SKM-1 (cell line): ENCODE data around the gene SERGEF.

ENCODE experiments used
- DNase-seq: peaks from one replicate; lab custom pipeline; 2025; ENCODE audit not compliant: unreplicated experiment; lab: John Stamatoyannopoulos, UW

Gene SERGEF

DNA sequence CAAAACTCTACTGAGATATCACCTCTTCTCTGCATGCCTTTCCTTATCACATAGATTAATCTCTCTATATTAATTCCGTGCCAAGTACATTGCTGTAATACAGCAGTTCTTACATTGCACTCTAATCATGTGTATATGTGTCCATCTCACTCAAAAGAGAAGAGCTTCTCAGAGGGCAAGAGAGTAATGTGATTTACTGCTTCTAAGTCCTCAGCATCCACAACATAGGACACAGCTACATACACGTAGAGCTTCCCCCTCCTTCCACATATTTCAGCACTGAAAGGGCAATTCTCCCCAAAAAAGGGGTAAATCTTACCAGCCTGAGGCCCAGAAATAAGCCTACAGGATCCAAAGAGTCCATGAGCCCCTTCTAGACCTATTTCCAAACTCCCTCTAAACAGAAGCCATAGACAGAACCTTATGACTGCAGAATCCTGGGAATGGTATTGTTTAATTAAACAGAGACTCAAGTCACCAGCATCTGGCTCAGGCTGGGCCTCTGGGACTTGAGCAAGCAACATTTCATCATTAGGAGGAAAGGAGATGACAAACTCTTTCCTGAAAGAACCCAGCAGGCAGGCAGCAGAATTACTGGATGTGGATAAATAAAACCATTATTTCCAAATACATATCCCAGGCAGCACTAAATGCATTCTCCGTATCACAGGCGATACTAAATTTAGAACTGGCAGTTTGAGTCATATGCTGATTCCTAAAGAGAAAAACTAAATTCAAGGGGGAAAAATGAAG, 191.0 kb downstream of the SERGEF start:
- no peak for DNase-seq

DNA sequence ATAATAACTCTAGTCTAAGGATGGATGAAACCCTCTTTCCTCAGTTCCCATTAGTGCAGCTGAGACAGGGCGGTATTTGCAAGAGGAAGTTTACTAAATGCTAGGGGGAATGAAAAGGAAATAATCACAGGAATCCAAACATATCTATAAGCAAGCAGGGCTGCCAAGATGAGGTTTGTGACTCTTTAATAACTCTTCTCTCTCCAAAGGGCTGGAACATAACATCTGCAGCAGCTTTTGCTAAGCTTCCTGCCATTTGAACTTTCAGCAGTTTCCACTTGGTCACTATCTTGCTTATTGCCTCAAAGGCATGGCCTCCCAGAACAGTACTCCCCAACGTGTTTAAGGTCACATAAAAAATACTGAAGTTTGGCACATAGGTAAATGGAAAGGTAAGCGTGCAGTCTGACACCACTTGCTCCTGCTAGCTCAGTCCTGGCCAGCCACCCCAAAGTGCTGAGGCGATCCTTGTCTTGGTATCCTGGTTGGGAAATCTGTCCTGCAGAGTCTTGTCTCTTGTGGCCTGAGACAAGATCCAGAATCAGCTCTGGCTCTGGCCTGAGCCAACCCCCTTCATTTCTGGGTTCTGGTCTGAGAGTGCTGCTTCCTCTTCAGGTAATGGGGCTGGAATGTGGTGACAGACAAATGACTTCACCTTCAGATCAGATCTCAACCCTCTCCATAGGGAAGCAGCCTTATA, 196.5 kb downstream of the SERGEF start:
- no peak for DNase-seq

DNA sequence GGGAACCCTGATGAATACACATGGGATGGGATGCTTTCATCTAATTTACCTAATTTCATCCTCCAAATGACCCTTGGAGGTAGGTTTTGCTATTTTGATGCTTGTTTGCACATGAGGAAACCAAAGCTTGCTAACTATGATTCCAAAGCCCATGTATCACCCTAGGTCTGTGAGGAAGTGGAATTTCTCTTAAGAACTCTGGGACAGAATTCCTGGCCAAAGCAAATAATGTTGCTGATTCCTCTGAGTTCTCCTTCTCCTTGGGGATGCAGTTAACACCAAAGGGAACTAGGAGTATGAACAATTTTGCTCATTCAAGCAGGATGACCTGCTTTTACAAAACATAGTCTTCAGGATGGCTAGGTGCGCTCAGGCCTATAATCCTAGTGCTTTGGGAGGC, 198.3 kb downstream of the SERGEF start:
- DNase-seq, result no peak

DNA sequence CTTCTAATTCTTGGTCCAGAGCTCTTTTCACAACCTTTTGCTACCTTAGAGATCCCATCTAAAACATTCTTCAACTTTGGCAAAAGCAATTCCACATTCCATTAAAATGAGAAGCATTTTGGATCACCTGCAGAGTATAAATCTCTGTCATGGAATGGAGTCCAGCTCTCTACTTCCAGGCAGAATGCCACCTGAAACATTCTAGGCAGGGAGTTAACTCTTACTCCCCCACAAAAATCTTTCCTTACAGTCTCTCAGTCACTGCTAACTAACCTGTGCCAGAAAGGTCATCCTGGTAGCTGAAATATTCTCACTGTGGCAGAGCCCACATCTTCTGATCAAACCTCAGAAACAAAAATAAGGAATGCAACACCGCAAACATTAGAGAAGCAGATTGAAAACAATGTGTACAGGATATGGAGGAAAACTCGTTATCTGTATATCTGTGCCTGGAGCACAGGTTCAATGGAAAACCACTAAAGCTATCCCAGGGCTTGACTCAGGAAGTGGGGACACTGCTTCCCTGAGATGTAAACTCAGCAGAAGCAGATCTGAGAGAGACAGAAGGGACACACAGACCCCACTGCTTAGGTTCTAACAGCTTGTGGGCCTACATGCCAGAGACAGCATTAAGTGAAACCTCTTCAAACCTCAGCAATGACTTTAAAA, 199.3 kb downstream of the SERGEF start:
- no peak for DNase-seq

DNA sequence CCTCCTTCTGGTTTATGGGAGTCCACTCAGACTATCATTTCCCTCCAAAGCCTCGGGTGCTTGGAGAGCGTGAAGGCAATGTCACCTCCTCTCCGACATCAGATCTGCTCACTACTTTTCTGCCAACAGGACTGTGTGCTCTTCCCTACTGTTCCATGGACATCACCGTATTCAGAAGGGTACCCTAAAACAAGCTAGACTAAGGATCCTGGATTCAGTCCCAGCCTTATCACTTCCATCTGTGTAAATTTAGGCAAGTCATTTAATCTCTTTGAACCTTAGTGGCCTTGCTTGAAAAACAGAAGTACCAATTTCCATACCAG, 200.0 kb downstream of the SERGEF start:
- DNase-seq, result no peak

DNA sequence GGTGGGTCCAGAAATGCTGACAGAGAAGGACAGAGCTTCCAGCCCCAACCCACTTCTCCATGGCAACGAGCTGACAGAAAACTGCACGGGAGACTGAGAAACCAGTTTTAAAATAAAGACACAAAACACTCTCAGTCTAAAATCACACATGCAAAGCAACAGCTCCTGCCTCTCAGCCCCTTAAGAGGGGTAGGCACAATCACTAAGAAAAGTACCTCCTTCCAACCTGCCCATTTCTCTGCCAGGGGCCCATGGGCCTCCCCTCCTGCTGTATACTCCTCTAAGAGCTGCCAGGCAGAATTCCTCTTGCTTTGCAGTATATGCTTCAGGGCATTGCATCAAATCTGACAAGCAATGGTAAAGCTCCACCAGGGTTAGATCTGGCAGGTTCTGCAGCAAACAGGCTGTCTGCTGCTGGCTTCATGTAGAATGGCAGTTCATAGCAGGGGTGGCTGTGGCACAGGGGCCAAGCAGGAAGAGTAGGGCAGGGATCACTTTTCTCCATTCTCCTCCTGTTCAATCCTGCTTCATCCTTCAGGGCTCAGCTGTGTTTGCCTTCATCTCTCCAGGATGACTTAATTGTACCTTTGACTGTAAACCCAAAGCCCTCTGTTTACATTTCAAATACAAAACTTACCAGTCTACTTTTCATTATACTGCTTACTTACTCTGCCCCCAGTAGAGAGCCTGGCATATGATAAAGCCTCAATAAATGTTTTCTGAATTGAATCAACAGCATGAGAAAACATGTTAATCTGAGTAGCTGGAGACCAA, 200.6 kb downstream of the SERGEF start:
- no peak for DNase-seq

DNA sequence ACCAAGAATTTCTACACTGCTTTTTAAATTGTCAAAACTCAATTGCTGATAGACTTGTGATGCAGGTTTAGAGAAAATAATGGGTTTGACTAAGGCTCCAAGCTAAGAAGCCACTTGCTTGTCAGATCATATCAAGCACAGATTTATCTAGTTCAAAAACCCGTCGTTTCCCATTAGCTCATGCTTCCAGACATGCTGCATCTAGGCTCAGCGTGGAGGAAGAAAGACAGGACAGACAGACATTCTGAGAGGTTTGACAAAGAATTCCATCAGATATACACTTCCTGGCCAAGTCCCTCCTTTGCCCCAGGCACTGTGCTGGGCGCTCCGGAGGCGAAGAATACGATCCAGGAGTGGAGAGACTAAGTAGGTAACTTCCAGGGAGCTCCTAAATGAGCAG, 201.5 kb downstream of the SERGEF start:
- DNase-seq, result no peak

DNA sequence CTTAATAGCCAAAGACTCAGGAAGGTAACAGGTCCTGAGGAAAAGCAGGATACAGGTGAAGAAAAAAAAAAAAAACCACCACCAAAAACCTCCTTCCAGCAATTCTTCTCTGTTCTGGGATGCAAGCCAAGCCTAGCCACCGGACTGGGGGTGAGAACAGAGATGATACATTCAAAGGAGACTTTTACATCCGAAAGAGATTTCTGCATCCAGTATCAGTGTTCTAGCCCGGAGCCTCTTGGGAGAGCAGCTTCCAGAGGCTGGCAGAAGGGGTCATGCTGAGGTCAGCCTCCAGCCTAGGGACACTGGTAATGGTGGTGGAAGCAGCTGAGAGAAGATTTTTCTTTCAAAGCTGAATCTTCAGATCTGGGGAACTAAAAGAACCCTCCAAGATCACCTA, 202.1 kb downstream of the SERGEF start:
- no peak for DNase-seq

DNA sequence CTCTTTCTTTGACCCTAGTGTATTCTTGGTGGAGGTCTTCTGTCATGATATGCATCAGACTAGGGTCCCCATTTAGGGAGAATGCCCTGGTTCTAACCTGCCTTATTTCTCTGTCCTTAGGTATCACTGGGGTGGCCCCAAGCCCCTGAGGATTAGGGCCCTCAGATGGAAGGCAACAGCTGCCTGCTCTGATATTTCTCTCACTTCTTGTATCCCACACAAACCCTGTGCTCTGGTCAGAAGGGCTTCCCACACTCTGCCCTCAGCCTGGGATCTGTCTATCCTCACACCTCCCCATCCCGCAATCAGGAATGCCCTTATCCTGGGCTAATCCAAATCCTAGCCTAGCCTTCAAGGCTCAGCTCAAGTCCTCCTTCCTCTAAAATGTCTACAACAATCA, 202.8 kb downstream of the SERGEF start:
- DNase-seq, result no peak

DNA sequence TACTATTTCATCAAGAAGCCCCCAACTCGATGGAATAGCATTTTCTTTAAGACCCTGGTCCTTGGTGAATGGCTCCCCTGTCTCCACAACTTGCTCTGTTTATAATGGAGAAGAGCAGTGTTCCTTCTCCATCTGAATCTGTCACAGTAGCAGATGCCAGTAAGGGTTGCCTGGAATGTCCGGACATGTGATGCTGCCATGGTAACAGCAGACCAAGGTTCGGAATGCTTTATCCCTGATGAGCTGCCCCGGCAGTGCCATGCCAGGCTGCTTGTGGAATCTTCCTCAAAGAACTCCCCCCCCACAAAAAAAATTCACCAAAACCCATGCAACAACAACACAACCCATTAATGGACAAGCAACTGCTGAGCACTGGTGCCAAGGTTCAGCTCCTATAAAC, 205.8 kb downstream of the SERGEF start:
- no peak for DNase-seq

DNA sequence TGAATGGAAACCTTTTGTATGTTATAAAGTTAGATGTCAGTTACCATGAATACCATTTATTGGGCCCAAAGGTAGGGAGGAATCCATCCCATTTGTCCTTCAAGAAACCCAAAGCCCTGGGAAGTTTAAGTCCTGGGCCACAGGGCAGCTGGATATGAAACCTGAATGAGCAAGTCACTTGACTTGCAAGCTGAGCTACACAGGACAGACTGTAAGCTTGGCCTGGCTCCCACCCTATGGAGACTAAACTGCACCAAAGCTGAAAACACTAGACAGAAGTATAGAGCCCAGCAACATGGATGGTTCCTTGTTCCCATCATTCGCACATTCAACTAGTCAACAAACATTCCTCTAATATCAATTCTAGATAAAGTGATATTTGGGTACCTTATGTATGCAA, 207.0 kb downstream of the SERGEF start:
- DNase-seq, result no peak

DNA sequence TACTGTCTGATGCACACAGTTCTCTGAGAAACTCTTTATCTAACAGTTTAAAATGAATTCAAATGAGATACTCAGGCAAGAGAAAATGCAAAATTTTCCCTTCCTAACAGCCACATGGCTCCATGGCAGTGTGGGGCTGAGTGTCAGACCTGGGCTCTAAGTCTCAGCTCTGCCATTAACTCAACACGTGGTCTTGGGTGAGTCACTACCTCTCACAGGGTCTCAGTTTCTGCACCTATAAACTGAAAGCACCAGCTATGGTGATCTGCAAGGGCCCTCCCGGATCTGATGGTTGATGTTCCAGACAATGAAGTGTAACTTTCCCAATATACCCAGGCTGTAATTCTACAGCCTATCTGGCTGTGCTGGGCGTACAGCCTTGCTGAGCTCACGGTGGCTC, 207.8 kb downstream of the SERGEF start:
- no peak for DNase-seq

DNA sequence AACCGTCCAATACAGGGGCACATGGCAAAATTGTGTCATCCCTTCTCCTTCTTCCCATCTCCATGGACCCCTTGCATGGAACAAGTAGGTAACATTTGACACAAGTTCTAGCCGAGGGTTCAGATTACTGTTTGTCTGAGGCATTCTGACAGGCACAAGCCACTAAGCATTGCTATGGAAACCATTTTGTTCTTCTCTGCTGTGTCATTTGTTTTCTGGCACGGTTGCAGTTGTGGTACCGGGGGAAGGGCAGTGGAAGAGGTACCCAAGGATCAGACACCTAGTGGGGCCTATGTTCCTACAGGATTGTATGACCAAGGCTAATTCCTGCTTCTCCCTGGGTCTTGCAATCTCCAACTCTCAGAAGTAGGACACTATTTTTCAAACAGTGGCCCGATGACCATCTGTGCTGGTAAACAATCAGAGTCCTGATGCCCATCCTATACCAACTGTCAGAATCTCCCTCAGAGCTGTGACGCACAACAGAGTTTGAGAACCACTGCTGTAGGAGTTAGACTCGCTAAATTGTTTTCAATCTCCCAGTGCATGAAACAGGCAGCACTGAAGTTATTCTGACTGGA, 209.0 kb downstream of the SERGEF start:
- no peak for DNase-seq

DNA sequence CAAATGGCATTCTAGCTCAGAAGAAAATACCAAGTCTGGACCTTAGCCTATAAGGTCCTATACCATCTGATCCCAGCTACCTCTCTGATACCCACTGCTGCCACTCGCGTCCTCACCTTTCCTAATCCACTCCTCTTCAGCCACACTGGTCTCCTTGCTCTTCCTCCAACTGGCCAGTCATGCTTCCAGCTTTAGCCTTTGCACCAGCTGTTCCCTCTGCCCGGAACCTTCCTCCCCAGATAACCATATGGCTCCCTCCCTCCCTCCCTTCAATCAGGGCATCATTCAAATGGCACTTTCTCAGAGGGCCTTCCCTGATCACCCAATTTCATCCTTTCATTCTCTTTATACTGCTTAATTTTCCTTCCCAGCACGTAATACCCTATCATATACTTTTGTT, 210.4 kb downstream of the SERGEF start:
- DNase-seq, result no peak

DNA sequence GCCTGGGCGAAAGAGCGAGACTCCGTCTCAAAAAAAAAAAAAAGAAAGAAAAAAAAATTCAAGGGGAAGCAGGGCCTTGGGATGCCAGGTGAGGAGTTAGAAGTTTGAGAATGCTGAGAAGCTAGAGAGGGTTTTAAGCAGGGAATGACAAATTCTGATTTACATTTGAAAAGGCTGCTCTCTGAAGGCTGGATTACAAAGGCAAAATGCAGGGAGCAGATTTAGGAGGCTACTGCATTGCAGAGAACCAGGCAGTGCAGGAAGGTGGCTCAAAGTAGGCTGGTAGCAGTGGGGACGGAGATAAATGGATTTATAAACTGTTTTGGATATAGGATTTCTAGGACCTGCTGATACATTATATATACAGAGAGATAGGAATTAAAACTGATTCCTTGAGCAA, 211.7 kb downstream of the SERGEF start:
- no peak for DNase-seq

DNA sequence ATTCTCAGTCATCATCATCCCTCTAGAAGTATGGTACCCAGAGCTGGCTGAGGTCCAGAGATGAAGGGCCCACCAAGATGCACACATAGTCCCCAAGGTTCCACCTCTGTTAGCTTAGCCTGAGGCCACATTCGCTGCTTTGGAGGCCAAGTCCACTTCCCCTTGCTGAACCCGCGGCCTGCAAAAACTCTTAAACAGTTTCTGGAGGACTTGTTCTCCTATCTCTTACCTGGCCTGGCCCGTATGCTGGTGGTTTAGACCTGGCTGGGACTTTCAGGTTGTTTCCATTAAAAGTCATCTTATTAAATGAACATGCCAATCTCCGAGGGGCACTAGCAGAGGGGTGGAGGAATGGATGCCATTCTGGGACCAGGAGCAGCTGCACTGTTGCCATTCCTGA, 213.7 kb downstream of the SERGEF start:
- no peak for DNase-seq

DNA sequence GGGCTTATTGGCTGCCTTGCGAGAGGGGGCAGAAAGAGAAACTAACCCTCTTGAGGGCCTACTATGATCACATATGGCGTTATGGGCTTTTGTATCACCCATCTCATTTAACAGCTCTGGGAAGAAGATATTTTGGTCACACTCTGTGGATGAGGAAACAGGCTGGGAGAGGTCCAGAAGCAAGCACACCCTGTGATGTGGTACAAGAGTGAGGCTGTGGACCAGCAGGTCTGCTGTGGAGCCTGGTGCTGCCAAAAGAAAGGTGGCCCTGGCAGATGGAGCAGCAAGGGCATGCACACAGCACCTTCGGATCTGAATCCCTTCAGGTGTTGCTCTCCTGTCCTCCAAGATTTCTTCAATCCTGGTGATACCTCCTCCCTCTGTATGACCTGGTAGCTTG, 214.1 kb downstream of the SERGEF start:
- DNase-seq, result no peak

DNA sequence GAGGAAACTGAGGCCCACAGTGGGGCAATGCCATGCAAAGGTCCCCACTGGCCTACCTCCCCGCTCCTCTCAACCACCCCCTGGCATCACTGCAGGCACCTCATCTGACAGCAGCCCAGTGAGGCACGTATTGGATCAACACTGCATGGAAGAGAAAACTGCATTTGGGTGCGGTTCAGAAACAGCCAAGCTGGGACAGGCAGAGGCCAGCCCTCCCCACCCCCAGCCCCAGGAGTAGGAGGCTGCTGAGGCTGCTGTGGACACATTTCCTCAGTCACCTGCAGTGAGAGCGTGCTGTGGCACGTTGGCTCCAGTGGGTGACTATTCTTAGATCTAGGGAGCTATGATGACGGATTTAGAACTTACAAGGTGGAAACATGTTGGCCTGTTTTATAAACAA, 214.6 kb downstream of the SERGEF start:
- no peak for DNase-seq

DNA sequence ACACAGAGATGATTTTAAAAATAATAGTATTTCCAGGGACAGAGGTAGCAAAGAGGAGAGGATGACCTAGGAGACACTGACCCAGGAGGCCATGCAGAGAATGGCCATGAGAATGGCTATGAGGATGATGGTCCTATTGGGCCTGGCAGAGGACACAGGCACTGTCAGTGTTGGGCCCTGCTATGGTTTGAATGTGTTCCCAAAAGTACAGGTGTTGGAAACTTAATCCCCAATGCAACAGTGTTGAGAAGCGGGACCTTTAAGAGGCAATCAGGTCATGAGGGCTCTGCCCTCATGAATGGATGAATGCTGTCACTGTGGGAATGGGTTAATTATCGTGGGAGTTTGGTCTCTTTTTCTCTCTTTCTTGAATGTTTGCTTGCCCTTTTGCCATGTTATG, 216.7 kb downstream of the SERGEF start:
- no peak for DNase-seq

DNA sequence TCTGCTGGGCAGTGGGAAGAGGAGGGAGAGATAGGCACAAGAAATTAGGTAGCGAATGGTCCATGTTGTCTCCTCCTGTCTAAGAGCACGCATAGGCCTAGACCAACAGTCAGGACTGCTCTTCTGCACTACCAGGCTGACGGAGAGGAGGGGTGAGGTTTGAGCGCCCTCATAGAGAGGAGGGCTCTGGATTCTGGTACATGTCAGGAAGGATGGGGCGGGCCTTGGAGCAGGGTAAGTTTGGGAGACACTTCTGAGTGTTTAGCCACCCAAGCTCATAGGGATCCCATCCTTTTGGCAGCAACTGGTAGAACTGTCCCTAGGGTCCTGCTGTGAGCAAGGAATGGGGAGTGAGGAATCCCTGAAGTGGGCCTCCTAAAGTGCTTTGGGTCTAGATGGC, 217.9 kb downstream of the SERGEF start:
- no peak for DNase-seq

DNA sequence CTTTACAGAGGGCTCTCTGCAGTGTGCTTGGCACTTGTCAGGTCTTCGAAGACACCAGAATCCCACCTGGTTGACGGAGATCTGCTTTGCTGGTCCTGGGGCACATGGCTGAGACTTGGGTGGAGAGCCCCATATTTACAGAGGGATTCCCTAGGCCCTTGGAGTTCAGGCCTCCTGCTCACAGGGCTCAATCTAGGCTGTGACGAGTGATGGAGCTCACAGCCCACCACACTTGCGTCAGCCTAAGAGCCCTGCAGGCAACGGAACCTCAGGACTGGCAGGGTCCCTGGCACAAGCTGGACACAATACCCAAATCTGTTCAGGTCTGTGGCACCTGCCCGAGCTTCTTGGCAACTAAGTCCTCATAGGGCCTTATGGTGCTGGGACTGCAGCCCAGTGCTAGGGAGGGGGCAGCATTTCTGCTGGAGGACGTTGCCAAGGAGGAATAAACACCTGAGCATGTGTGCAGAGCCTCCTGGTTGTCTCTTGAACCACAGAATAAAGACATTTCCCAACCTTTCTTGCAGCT, 219.1 kb downstream of the SERGEF start:
- DNase-seq, result no peak
